ENCODE data around the gene RAPSN. TPM values are rescaled to one million over a fixed set of nuclear protein-coding genes. Genes with fewer than 3 reads are reported as not detected.

The RAPSN gene
- total RNA-seq, 1 experiment from 2014 or later, result 2.0 TPM

- Histone ChIP-seq H3K36me3 (ENCODE audit: control insufficient read depth, insufficient read depth, low read length) (peaks cover 8% of the 10 kb centered on the region), H3K4me1 (no peaks in the 10 kb centered on the region), H3K4me3 (ENCODE audit: low read depth, low read length) (no peak overlapping the region), H3K27me3 (replicated peaks; ENCODE audit: control insufficient read depth, insufficient read depth, low read length) (no peaks in the 10 kb centered on the region), H3K9me3 (no peaks in the 10 kb centered on the region)
- no peaks in the 10 kb centered on the region for H3K27me3 Mint-ChIP-seq (ENCODE audit: insufficient read depth, unreplicated experiment)
- POLR2A ChIA-PET, result no interaction called here
- no peak for DNase-seq
- peaks cover 100% of the 10 kb centered on the region for H3K36me3 Mint-ChIP-seq (ENCODE audit: insufficient read depth, unreplicated experiment)
- H3K27ac Mint-ChIP-seq (ENCODE audit: unreplicated experiment), result no peak overlapping the region
- no peak for TF ChIP-seq CTCF (IDR thresholded peaks at IDR 0.05; ENCODE audit: insufficient read depth in 1 of 2, low read depth in 1 of 2, low read length in 1 of 2, severe bottlenecking in 1 of 2, unreplicated experiment in 1 of 2)
- H3K4me3 Mint-ChIP-seq (ENCODE audit: unreplicated experiment), result no peak overlapping the region
- CTCF ChIA-PET, result no interaction called here
- intact Hi-C loops (cut with micrococcal nuclease; ENCODE audit: unreplicated experiment), result no loop called here
- no peaks in the 10 kb centered on the region for H3K9me3 Mint-ChIP-seq (ENCODE audit: unreplicated experiment)
- no peaks in the 10 kb centered on the region for H3K4me1 Mint-ChIP-seq (ENCODE audit: low read depth, unreplicated experiment)
- BruUV-seq (replicated peaks), result no TSS peak
Measured at GRCh38 chr11:47478651-47479329, 29.9 kb upstream of the RAPSN start.

DNA sequence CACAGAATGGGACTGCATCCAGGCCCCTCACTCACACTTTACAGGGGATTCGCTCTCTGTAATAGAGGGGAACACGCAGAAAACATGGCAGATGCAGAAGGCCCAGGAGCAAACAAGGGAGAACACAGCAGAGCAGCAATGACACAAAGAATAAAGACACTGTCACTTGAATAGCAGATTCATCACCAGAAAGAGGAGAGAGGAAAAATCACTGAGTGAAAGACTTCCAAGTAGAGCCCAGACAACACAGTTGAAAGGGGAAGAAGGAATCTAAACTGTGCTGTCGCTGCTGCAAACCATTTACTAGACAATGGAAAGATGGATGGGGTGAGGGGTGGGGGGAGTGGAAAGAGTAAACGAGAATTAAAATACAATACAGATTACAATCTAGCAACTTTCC is 28.8 kb upstream of the RAPSN start:
- no peak for TF ChIP-seq CTCF (IDR thresholded peaks at IDR 0.05; ENCODE audit: insufficient read depth in 1 of 2, low read depth in 1 of 2, low read length in 1 of 2, severe bottlenecking in 1 of 2, unreplicated experiment in 1 of 2)
- Histone ChIP-seq H3K4me3 (ENCODE audit: low read depth, low read length) (no peak overlapping the region), H3K9me3 (no peaks in the 10 kb centered on the region), H3K4me1 (no peaks in the 10 kb centered on the region), H3K27me3 (replicated peaks; ENCODE audit: control insufficient read depth, insufficient read depth, low read length) (no peaks in the 10 kb centered on the region), H3K36me3 (ENCODE audit: control insufficient read depth, insufficient read depth, low read length) (peaks cover 8% of the 10 kb centered on the region)
- no peak for DNase-seq
- Mint-ChIP-seq H3K27ac (ENCODE audit: unreplicated experiment) (no peak overlapping the region), H3K4me3 (ENCODE audit: unreplicated experiment) (no peak overlapping the region), H3K36me3 (ENCODE audit: insufficient read depth, unreplicated experiment) (peaks cover 100% of the 10 kb centered on the region), H3K27me3 (ENCODE audit: insufficient read depth, unreplicated experiment) (no peaks in the 10 kb centered on the region), H3K9me3 (ENCODE audit: unreplicated experiment) (no peaks in the 10 kb centered on the region), H3K4me1 (ENCODE audit: low read depth, unreplicated experiment) (no peaks in the 10 kb centered on the region)
- POLR2A ChIA-PET, result no interaction called here
- BruUV-seq (replicated peaks), result no TSS peak
- intact Hi-C loops (cut with micrococcal nuclease; ENCODE audit: unreplicated experiment), result no loop called here
- CTCF ChIA-PET, result no interaction called here

GRCh38 chr11:47477323-47477722 is 28.4 kb upstream of the RAPSN start:
- Histone ChIP-seq H3K36me3 (ENCODE audit: control insufficient read depth, insufficient read depth, low read length) (peaks cover 8% of the 10 kb centered on the region), H3K27me3 (replicated peaks; ENCODE audit: control insufficient read depth, insufficient read depth, low read length) (no peaks in the 10 kb centered on the region), H3K4me3 (ENCODE audit: low read depth, low read length) (no peak overlapping the region), H3K9me3 (no peaks in the 10 kb centered on the region), H3K4me1 (no peaks in the 10 kb centered on the region)
- H3K9me3 Mint-ChIP-seq (ENCODE audit: unreplicated experiment), result no peaks in the 10 kb centered on the region
- no peak for DNase-seq
- ChIA-PET POLR2A (no interaction called here), CTCF (no interaction called here)
- H3K36me3 Mint-ChIP-seq (ENCODE audit: insufficient read depth, unreplicated experiment), result peaks cover 100% of the 10 kb centered on the region
- no peak for TF ChIP-seq CTCF (IDR thresholded peaks at IDR 0.05; ENCODE audit: insufficient read depth in 1 of 2, low read depth in 1 of 2, low read length in 1 of 2, severe bottlenecking in 1 of 2, unreplicated experiment in 1 of 2)
- H3K27ac Mint-ChIP-seq (ENCODE audit: unreplicated experiment), result no peak overlapping the region
- no peaks in the 10 kb centered on the region for H3K27me3 Mint-ChIP-seq (ENCODE audit: insufficient read depth, unreplicated experiment)
- intact Hi-C loops (cut with micrococcal nuclease; ENCODE audit: unreplicated experiment), result no loop called here
- H3K4me1 Mint-ChIP-seq (ENCODE audit: low read depth, unreplicated experiment), result no peaks in the 10 kb centered on the region
- H3K4me3 Mint-ChIP-seq (ENCODE audit: unreplicated experiment), result no peak overlapping the region
- no TSS peak for BruUV-seq (replicated peaks)

Measured in Caco-2 (cell line).